ENCODE results near the gene XRCC6.
"Not testable (repeated sequence)": the region's sequence is repeated elsewhere in the genome, so short reads cannot be mapped to it uniquely, and the experiment has no call there.

Gene XRCC6

DNA sequence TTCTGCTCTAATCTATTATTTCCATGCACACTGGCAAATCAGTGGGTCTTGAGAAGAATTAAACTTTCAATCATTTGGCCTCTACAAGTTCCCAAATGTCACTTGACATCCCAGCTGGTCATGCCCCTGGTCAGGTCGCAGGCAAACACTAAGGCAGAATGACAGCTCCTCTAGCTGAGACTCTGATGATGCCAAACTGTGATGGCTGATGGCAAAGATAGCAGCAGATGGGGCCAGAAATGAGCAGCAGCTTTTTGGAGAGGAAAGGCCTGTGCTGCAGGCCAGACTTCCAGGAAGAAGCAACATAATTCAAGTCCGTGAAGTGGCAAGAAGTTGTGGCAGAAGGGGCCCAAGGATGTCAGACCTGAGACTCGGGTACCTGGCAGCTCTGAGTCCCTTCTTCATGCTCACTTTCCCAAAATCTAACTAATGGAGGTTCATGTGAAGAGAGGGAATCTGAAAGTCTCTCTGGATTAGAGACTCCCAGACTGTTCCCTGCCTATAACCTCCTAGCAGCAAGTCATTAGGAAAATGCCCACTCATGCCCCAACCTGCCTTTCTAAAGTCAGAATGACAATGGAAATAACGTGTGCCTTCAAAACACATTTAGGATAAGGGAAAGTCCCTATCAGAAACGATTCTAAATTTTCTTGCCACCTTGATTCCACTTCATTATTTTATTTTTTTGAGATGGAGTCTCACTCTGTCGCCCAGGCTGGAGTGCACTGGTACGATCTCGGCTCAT is 22.0 kb upstream of the XRCC6 start:
- no peak for DNase-seq

DNA sequence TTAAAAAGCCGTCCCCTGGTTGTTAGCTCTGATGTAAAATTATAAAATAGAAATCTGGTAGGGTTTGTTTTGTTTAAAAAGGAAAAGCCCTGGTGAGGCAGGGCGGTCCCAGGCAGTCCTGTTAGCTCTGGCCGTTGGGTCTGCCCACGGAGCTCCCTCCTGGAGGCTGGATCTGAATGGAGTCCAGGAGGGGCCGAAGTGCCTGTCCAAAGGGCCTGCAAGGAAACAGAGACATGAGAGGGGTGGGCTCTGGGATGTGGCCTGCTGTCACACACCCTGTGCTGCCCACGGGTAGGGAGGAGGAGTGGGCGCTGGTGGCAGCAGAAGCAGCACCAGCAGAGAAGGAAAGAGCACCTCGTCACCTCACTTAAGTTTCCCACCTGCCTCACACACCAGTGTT is 20.1 kb upstream of the XRCC6 start:
- DNase-seq = no peak

DNA sequence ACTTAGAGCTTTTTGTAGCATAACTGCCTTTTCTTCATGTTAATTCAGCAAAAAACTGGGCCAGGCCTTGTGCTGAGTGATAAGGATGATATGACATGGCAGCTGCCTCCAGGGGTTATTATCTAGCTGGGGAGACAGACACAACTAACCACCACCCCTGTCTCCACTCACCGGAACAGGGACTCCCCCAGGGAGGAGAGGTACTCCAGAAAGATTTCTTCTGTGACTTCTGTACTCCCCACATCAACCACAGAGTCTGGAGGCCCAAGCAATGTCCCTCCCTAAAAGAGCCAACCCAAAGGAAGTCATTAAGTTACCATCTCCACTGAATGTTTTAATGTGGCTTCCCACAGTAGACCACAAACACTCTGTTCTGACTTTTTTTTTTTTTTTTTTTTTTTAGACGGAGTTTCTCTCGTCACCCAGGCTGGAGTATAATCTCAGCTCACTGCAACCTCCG is 17.2 kb upstream of the XRCC6 start:
- no peak for DNase-seq

DNA sequence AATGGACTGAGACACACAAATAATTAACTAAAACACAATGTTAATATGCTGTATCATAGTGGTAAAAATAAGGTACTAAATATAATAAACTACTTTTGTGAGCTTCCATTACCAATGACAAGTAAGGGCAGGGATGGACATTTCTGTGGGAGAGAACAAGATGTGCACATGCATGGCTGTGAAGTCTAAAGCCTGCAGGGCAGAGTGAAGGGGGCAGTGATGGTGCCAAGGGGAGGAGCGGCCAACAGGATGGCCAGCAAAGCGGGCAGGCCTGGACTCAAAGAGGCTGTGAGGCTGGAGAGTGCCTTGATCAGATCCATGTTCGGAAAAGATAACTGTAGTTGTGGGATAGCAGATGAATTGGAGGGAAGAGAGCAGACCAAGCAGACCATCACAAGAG is 12.7 kb upstream of the XRCC6 start:
- no peak for DNase-seq

DNA sequence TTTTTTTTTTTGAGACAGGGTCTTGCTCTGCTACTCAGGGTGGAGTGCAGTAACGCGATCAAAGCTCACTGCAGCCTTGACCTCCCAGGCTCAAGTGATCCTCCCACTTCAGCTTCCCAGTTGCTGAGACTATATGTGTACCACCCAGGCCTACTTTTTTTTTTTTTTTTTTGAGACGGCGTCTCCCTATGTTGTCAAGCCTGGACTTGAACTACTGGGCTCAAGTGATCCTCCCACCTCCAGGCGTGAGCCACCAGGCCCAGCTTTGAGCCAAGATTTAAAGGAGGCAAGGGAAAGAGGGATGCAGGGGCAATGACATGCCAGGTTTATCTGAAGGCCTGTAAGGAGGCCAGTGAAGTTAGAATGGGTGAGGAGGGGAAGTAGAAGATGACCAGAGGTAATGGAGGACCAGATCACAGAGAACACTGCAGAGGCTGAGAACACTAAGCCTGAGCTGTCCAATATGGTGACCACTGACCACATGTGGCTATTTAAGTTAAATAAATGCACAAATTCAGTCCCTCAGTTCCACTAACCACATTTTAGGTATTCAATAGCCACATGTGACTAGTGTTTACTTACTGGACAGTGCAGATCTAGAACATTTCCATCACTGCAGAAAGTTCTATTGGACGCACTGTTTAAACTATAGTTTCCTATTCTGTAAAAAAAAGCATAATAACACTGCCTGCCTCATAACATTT is 8.3 kb upstream of the XRCC6 start:
- no peak for DNase-seq

DNA sequence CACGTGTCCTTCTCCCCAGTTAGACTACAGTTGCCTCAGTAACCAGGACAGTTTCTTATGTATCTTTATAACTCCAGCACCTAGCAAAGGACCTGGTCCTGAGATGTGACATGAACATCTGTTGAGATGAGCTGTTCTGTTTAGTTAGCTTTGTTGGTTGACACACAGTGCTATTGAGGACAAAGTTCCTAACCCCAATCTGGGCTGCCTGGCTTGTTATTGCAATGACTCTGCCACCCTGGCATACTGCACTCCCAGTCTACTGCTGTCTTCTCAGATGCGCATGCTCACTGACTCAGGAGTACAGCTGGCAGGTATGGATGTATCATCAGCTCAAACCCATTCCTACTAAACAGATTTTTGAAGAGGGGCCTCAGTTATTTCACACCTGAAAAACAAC is 7.6 kb upstream of the XRCC6 start:
- DNase-seq = no peak

DNA sequence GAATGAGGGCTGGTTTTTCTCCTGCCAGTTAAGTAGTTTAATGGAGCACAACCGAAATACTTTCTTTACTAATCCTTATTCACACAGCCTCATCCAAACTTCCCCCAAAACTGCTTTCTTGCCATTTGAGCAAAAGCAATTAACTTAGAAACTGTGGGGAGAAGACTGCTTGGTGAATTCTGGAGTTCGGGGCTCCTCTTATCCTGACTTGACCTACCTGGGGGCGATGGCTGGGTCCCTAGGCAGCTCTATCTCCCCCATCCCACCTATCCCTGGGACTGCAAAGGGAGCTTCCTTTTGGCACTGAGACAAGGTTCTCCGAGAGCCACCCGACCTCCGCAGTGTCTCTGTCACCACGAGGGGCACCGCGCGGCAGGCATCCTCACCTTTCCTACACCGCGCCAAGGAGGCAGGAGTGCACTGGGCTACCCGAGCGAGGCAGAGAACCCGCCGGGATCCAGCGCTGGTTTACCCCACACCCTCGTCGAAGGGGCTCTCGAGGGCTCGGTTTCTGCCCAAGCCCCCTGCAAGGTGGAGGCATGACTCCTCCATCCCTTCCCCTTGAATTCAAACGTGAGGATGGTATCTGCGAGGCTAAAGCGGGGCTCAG is 1.0 kb upstream of the XRCC6 start:
- peak; percentile 50 for DNase-seq

DNA sequence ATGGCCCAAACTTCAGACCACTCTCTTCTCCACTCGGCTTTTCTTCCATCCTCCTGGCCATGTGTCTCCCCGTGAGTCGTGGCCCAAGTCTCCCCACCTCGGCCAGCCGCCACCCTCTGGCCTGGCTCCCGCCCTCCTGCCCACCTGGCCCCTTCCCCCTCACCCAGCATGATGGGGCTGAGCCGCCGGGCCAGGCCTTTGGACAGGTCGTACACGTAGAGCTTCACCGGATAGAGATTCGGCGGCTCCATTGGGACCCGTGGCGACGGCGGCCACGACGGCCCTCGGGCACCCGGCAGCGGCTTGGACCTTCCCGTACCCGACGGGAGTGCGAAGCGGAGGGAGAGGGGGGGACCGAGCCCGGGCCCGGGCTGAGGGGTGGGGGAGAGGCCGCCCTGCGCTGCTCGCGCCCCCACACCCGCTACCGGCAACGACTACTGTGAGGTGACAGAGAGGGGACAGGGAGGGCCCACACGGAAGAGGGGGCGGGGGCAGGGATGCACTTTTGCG is 451 bp upstream of the XRCC6 start, which contains the start of gene DESI1:
DESI1 (minus strand) TSS at position 455 of the 510 bp plus-strand sequence; CDS start at position 251, 204 bp downstream.
- no peak for DNase-seq

DNA sequence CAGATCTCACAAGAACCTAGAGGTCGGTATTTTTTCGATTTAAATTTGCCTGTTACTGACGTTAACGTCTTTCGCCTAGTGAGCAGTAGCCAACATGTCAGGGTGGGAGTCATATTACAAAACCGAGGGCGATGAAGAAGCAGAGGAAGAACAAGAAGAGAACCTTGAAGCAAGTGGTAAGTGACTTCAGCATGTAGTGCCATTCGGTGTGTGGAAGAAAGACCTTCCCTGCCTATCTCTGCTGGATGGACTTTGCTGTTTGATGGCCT is 750 bp downstream of the XRCC6 start:
- DNase-seq = no peak

DNA sequence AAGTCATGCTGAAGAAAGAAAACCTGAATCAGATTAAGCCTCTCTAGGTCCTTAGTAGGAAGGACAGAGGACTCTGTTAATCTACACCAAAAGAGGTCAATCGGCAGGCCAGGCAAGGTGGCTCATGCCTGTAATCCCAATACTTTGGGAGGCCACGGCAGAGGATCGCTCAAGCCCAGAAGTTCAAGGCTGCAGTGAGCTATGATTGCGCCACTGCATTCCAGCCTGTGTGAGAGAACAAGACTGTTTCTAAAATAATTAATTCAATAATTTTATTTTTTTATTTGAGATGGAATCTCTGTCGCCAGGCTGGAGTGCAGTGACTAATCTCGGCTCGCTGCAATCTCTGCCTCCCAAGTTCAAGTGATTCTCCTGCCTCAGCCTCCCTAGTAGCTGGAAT is 4.5 kb downstream of the XRCC6 start:
- DNase-seq = no peak

DNA sequence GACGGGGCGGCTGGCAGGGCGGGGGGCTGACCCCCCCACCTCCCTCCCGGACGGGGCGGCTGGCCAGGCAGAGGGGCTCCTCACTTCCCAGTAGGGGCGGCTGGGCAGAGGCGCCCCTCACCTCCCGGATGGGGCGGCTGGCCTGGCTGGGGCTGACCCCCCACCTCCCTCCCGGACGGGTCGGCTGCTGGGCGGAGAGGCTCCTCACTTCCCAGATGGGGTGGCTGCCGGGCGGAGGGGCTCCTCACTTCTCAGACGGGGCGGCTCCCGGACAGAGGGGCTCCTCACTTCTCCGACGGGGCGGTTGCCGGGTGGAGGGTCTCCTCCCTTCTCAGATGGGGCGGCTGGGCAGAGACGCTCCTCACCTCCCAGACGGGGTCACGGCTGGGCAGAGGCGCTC is 10.0 kb downstream of the XRCC6 start:
- not testable (repeated sequence) for DNase-seq

DNA sequence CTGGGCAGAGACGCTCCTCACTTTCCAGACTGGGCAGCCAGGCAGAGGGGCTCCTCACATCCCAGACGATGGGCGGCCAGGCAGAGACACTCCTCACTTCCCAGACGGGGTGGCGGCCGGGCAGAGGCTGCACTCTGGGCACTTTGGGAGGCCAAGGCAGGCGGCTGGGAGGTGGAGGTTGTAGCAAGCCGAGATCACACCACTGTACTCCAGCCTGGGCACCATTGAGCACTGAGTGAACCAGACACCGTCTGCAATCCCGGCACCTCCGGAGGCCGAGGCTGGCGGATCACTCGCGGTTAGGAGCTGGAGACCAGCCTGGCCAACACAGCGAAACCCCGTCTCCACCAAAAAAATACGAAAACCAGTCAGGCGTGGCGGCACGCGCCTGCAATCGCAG is 10.5 kb downstream of the XRCC6 start:
- not testable (repeated sequence) for DNase-seq

DNA sequence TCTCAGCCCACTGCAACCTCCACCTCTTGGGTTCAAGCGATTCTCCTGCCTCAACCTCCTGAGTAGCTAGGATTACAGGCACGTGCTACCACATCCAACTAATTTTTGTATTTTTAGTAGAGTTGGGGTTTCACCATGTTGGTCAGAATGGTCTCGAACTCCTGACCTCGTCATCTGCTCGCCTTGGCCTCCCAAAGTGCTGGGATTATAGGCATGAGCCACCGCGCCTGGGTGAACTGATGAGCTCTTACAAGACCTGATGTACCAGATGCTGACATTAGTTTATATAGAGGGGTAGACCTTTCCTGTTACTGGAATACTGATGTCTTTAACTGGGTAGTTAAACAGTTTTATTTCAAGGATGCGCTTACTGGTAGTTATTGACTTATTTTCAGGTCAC is 13.5 kb downstream of the XRCC6 start:
- DNase-seq = not testable (repeated sequence)

DNA sequence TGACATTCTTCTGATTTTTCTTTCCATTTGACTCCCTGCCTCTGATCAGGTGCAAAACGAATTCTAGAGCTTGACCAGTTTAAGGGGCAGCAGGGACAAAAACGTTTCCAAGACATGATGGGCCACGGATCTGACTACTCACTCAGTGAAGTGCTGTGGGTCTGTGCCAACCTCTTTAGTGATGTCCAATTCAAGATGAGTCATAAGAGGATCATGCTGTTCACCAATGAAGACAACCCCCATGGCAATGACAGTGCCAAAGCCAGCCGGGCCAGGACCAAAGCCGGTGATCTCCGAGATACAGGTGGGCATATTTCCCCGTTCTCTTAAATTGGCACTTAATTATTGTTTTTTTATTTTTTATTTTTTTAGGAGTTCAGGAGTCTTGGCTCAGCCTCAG is 15.4 kb downstream of the XRCC6 start:
- no peak for DNase-seq

DNA sequence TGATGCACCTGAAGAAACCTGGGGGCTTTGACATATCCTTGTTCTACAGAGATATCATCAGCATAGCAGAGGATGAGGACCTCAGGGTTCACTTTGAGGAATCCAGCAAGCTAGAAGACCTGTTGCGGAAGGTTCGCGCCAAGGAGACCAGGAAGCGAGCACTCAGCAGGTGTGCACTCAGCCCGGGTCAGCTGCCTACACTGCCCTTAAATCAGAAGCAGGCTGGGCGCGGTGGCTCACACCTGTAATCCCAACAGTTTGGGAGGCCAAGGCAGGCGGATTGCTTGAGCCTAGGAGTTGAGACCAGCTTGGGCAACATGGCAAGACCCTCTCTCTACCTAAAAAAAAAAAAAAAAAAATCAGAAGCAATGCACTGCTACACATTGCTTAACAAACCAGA is 16.5 kb downstream of the XRCC6 start:
- DNase-seq = not testable (repeated sequence)

DNA sequence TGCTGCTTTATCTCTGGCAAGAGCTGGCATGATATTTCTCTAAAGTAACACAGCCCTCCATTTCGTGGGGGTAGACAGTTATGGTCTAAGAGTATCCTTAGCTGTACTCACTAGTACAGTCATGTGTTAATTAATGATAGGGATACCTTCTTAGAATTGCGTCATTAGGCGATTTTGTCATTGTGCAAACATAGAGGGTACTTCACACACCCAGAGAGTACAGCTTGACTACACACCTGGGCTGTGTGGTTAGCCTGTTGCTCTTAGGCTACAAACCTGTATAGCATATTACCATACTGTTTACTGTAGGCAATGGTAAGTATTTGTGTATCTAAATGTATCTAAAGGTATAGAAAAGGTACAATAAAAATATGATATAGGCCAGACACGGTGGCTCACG is 17.0 kb downstream of the XRCC6 start:
- DNase-seq = no peak

DNA sequence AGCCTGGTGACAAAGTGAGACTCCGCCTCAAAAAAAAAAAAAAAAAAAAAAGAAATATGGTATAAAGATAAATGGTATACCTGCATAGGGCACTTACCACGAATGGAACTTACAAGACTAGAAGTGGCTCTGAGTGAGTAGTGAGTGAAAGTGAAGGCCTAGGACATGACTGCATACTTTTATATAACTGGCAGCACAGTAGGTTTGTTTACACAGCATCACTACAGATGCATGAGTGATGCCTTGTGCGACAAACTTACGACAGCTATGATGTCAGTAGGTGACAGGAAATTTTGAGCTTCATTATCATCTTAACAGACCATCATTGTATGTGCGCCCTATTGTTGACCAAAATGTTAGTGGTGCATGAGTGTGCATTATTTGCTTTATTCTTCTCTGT is 17.7 kb downstream of the XRCC6 start:
- no peak for DNase-seq

DNA sequence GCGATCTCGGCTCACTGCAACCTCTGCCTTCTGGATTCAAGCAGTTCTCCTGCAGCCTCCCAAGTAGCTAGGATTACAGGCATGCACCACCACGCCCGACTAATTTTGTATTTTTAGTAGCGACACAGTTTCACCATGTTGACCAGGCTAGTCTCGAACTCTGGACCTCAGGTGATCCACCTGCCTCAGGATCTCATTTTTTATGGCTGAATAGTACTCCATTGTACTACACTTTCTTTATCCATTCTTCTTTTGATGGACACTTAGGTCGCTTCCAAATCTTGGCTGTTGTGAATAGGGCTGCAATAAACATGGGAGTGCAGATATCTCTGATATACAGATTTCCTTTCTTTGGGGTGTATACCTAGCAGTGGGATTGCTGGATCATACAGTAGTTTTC is 20.8 kb downstream of the XRCC6 start:
- no peak for DNase-seq

DNA sequence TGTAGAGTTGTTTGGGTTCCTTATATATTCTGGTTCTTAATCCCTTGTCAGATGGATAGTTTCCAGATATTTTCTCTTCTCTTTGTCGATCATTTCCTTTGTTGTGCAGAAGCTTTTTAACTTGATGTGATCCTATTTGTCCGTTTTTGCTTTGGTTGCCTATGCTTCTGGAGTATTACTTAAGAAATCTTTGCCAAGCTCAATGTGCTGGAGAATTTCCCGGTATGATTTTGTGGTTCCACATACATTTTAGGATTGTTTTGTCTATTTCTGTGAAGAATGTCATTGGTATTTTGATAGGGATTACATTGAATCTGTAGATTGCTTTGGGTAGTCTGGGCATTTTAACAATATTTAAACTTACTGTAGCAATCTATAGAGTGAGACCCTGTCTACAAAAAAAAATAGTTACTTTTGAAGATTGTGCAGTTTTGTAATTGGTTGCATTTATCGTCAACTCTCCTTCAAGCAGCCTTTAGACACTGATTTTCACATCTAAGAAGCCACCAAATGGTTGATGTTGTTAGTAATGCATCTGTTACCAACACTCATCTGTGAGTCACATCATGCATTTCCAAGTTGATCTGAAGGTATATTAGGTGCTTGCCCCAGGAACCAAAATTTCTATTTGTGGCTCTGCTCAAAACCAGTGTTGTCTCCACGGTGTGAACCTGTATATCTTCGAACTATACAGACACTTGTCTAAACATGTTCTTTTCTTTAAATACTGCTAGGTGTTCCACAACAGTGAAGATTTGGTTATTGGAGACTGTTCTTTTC is 21.4 kb downstream of the XRCC6 start:
- DNase-seq = no peak

DNA sequence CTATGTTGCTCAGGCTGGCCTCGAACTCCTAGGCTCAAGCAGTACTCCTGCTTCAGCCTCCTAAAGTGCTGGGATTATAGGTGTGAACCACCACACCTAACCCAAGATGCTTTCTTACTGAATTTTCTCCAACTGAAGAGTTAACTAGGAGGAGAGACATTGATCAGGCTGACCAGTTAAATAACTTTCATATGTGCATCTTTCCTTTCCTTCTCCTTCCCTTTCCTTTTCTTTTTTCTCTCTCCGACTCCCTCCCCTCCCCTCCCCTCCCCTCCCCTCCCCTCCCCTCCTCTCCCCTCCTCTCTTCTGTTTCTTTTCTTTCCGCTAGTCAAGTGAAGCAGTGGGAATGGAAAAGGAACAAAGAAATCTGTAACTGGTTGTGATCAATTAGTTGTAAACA is 26.7 kb downstream of the XRCC6 start:
- DNase-seq = no peak

DNA sequence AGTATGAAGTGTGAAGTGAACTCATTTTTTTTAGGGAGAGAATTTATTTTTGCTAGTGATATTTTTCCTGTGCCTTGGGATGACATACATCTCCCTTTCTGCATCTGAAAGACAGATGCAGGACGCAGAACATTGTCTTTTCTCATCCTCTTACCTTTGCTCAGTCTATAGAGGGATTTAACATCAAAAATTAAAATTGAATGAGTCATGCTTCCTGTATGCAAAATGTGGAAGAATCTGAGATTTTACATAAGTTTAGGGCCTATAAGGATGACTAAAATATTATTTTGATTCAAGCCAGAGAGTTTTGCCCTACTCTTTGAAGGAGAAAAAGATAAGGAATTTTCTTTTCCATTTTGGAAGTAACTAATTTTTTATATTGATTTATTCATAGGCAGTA is 27.3 kb downstream of the XRCC6 start:
- no peak for DNase-seq

DNA sequence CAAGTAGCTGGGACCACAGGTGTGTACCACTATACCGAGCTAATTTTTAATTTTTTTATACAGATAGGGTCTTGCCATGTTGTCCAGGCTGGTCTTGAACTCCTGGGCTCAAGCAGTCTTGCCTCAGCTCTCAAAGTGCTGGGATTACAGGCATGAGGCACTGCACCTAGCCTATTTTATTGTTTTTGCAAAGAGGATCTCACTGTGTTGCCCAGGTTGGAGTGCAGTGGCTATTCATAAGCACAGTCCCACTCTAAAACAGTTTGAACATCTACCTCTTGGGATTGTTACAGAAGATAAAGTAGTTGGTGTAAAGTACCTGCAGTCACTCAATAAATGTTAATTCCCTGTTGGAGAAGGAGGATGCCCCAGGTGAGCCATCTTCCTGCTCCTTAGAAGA is 29.1 kb downstream of the XRCC6 start:
- DNase-seq = no peak

DNA sequence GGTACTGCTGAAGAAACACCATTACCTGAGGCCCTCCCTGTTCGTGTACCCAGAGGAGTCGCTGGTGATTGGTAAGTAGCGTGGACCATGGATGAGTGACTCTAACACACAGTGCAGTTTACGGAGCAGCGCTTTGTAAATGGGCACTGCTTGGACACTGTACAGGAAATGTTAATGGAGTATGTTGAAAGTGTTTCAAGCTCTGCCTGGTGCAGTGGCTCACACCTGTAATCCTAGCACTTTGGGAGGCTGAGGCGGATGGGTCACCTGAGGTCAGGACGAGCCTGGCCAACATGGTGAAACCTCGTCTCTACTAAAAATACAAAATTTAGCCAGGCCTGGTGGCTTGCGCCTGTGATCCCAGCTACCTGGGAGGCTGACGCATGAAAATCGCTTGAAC is 29.7 kb downstream of the XRCC6 start:
- DNase-seq = no peak

Measured in left hindlimb (tissue), 1 donor.